ENCODE results near the gene RASAL1. TPM values are rescaled to one million over a fixed set of nuclear protein-coding genes. Genes with fewer than 3 reads are reported as not detected.

The RASAL1 gene
- total RNA-seq, 1 donor: not detected

DNA sequence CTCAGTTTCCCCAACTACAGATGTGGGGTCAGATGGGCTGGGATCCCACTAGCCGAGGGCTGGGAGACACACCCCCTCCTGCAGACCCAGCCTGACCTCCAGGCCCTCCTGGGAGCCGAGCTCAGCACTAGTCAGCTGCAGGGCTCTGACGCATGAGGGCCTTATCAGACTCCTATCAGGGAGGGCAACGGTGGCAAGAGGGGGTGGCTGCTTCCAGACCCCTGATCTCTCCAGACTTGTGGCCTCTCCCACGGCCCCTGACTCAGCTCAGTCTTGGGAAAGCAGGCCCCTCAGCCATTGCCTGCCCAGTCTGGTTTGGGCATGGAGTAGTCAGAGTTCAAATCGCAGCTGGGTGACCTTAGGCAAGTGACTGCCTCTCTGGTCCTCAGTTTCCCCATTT, 2.5 kb downstream of the RASAL1 start:
- Histone ChIP-seq H2AFZ (ENCODE audit: low read length) (no peak overlapping the region), H3K9me3 (ENCODE audit: low read depth, low read length) (no peaks in the 10 kb centered on the region), H3K4me3 (ENCODE audit: insufficient read depth, low read length) (no peak overlapping the region), H3K27me3 (ENCODE audit: insufficient read depth, low read length) (no peaks in the 10 kb centered on the region), H3K4me1 (ENCODE audit: insufficient read depth, low read length) (no peaks in the 10 kb centered on the region), H3K27ac (ENCODE audit: low read depth, low read length) (no peak overlapping the region), H3K79me2 (ENCODE audit: insufficient read depth, low read length) (no peaks in the 10 kb centered on the region), H3K36me3 (ENCODE audit: insufficient read depth, low read length) (no peaks in the 10 kb centered on the region), H4K20me1 (ENCODE audit: insufficient read depth, low read length) (no peaks in the 10 kb centered on the region), H3K4me2 (ENCODE audit: insufficient read depth, low read length) (no peak overlapping the region)
- peak; percentile 76 for DNase-seq (ENCODE audit: insufficient read length, low spot score, missing footprints)
- TF ChIP-seq, protein P1, sequence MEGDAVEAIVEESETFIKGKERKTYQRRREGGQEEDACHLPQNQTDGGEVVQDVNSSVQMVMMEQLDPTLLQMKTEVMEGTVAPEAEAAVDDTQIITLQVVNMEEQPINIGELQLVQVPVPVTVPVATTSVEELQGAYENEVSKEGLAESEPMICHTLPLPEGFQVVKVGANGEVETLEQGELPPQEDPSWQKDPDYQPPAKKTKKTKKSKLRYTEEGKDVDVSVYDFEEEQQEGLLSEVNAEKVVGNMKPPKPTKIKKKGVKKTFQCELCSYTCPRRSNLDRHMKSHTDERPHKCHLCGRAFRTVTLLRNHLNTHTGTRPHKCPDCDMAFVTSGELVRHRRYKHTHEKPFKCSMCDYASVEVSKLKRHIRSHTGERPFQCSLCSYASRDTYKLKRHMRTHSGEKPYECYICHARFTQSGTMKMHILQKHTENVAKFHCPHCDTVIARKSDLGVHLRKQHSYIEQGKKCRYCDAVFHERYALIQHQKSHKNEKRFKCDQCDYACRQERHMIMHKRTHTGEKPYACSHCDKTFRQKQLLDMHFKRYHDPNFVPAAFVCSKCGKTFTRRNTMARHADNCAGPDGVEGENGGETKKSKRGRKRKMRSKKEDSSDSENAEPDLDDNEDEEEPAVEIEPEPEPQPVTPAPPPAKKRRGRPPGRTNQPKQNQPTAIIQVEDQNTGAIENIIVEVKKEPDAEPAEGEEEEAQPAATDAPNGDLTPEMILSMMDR (IDR thresholded peaks at IDR 0.05; ENCODE audit: extremely low read depth, low read depth, low read length): no peak

DNA sequence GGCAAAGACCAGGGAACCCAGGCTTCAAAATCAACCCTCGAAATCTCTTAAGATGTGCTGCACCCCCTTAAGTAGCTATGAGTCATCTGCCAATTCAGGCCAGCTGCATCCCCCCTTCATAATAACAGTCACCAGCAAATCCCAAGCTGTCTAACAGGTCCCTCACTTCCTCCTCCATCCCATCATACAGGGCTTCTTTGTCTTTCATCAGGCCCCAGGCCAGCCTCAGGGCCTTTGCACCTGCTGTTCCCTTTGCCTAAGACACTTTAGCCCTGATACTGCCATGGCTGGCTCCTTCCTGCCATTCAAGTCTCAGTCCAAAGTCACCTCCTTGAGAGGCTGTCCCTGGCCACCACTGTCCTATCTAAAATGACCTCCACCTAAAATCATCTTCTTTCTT, 4.0 kb downstream of the RASAL1 start:
- Histone ChIP-seq H3K4me3 (ENCODE audit: insufficient read depth, low read length) (no peak overlapping the region), H3K4me2 (ENCODE audit: insufficient read depth, low read length) (no peak overlapping the region), H3K36me3 (ENCODE audit: insufficient read depth, low read length) (no peaks in the 10 kb centered on the region), H3K79me2 (ENCODE audit: insufficient read depth, low read length) (no peaks in the 10 kb centered on the region), H3K27me3 (ENCODE audit: insufficient read depth, low read length) (no peaks in the 10 kb centered on the region), H3K9me3 (ENCODE audit: low read depth, low read length) (no peaks in the 10 kb centered on the region), H2AFZ (ENCODE audit: low read length) (no peak overlapping the region), H4K20me1 (ENCODE audit: insufficient read depth, low read length) (no peaks in the 10 kb centered on the region), H3K4me1 (ENCODE audit: insufficient read depth, low read length) (no peaks in the 10 kb centered on the region), H3K27ac (ENCODE audit: low read depth, low read length) (no peak overlapping the region)
- DNase-seq (ENCODE audit: insufficient read length, low spot score, missing footprints): peak; percentile 79
- TF ChIP-seq, protein P1 (IDR thresholded peaks at IDR 0.05; ENCODE audit: extremely low read depth, low read depth, low read length): no peak

DNA sequence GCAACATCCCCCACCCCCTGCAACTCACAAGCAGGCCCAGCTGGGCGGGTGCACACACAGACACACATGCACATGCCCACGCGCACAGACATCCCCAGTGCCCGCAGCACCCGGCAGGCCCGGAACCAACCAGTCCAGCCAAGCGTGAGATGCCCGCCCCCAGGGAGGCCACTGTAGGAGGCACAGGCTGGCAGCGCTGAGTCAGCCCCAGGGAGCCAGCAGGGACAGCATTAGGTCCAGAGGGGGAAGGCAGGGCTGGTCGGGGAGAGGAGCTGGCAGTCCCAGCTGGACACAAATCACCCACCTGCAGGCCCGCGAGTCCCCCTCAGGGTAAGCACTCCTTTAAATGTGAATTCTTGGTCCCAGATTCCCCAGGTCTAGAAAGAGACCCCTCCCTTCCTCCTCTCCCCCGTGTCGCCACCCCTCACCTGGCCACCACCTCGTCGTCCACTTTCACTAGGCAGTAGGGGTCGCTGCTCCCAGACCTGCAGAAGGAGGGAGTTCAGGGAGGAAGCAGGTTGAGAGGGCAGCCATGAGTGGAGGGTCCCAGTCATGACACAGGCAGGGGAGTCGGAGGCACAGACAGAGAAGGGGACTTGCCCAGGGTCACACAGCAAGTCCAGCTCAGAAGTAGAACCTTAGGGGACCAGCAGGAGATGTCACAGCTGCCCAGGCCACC, 5.0 kb downstream of the RASAL1 start:
- no peaks in the 10 kb centered on the region for H3K79me2 ChIP-seq (ENCODE audit: insufficient read depth, low read length)
- H3K4me1 ChIP-seq (ENCODE audit: insufficient read depth, low read length): no peaks in the 10 kb centered on the region
- no peaks in the 10 kb centered on the region for H3K27me3 ChIP-seq (ENCODE audit: insufficient read depth, low read length)
- H4K20me1 ChIP-seq (ENCODE audit: insufficient read depth, low read length): no peaks in the 10 kb centered on the region
- DNase-seq (ENCODE audit: insufficient read length, low spot score, missing footprints): peak; percentile 92
- H3K9me3 ChIP-seq (ENCODE audit: low read depth, low read length): no peaks in the 10 kb centered on the region
- H3K36me3 ChIP-seq (ENCODE audit: insufficient read depth, low read length): no peaks in the 10 kb centered on the region
- no peak overlapping the region for H3K27ac ChIP-seq (ENCODE audit: low read depth, low read length)
- TF ChIP-seq, protein P1 (IDR thresholded peaks at IDR 0.05; ENCODE audit: extremely low read depth, low read depth, low read length): no peak
- no peak overlapping the region for H3K4me3 ChIP-seq (ENCODE audit: insufficient read depth, low read length)
- no peak overlapping the region for H2AFZ ChIP-seq (ENCODE audit: low read length)
- no peak overlapping the region for H3K4me2 ChIP-seq (ENCODE audit: insufficient read depth, low read length)

DNA sequence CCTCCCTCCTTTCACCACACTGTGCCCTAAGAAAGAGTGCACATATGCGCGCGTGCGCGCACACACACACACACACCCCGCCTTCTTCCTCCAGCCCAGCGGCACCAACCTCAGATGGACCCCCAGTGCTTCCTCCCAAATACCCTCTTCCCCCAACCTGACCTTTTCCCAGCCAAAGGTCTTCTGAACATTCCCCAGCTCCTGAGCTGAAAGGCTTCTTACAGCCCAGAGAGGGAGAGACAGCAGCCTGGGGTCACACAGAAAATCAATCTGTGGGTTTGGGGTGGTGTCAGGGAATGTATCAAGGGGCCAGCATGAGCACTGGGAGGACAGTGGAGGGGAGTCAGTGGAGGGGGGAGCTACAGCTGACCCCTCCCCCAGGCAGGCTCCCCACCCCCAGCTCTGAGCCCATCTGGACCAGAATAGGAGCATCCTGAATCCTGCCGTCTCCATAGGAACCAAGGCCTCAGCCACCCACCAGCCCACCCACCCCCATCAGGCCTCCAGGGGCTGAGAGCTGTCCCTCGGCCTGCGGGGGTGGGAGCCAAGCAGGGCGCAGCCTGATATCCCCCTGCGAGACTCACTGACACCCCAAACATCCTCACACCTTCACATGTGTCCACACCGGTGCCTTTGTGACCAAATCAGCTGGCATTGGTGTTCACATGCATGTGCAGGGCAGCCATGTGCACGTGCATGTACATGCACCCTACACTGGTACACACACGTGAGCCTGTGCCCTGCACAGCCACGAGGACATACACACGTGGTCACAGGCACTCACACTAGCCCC, 5.7 kb downstream of the RASAL1 start:
- TF ChIP-seq, protein P1 (IDR thresholded peaks at IDR 0.05; ENCODE audit: extremely low read depth, low read depth, low read length): no peak

More for the DNA sequence above, 5.7 kb downstream of the RASAL1 start:
- Histone ChIP-seq H4K20me1 (ENCODE audit: insufficient read depth, low read length) (no peaks in the 10 kb centered on the region), H3K27me3 (ENCODE audit: insufficient read depth, low read length) (no peaks in the 10 kb centered on the region), H3K27ac (ENCODE audit: low read depth, low read length) (no peak overlapping the region), H3K79me2 (ENCODE audit: insufficient read depth, low read length) (no peaks in the 10 kb centered on the region), H3K4me1 (ENCODE audit: insufficient read depth, low read length) (no peaks in the 10 kb centered on the region), H3K9me3 (ENCODE audit: low read depth, low read length) (no peaks in the 10 kb centered on the region), H3K4me2 (ENCODE audit: insufficient read depth, low read length) (no peak overlapping the region), H3K4me3 (ENCODE audit: insufficient read depth, low read length) (no peak overlapping the region), H3K36me3 (ENCODE audit: insufficient read depth, low read length) (no peaks in the 10 kb centered on the region), H2AFZ (ENCODE audit: low read length) (no peak overlapping the region)
- DNase-seq (ENCODE audit: insufficient read length, low spot score, missing footprints): peak; percentile 71

Measured in osteoblast (primary cell).